Activated T-cell treated with anti-CD3 and anti-CD28 coated beads, Interleukin-2, amount 50 U/mL, for 4 hours (primary cell): ENCODE measurements around the gene AKNAD1. TPM values are rescaled to one million over a fixed set of nuclear protein-coding genes. Genes with fewer than 3 reads are reported as not detected.

Experiments
- ATAC-seq, 2 donors: fragments of 200-7000 bp; cut with Tn5 transposase; one replicate each; pipeline ENCODE4 v1.10.0; 2021
- DNase-seq: peaks from one replicate; pipeline ENCODE4 v3.0.0-alpha.2; 2020
- H3K27me3 Mint-ChIP-seq: one replicate; pipeline ENCODE4 v1.8.0; 2021; ENCODE audit warnings: low read depth, mixed read lengths
- H3K36me3 Mint-ChIP-seq: one replicate; pipeline ENCODE4 v1.8.0; 2022; ENCODE audit warnings: mixed read lengths; ENCODE audit not compliant: insufficient read depth
- H3K4me1 Mint-ChIP-seq: one replicate; pipeline ENCODE4 v1.8.0; 2021; ENCODE audit warnings: low read depth, mixed read lengths
- H3K4me3 Mint-ChIP-seq: one replicate; pipeline ENCODE4 v1.8.0; 2021; ENCODE audit warnings: mild to moderate bottlenecking, moderate library complexity, mixed read lengths
- H3K9me3 Mint-ChIP-seq: one replicate; pipeline ENCODE4 v1.8.0; 2021; ENCODE audit warnings: mixed read lengths
- total RNA-seq, 3 donors: library from RNA; stranded (reverse); gene quantifications; one replicate each; pipeline ENCODE4 v1.2.1, GENCODE V29; 2021

Gene AKNAD1
- total RNA-seq, 3 donors from 2014 or later, result not detected

DNA sequence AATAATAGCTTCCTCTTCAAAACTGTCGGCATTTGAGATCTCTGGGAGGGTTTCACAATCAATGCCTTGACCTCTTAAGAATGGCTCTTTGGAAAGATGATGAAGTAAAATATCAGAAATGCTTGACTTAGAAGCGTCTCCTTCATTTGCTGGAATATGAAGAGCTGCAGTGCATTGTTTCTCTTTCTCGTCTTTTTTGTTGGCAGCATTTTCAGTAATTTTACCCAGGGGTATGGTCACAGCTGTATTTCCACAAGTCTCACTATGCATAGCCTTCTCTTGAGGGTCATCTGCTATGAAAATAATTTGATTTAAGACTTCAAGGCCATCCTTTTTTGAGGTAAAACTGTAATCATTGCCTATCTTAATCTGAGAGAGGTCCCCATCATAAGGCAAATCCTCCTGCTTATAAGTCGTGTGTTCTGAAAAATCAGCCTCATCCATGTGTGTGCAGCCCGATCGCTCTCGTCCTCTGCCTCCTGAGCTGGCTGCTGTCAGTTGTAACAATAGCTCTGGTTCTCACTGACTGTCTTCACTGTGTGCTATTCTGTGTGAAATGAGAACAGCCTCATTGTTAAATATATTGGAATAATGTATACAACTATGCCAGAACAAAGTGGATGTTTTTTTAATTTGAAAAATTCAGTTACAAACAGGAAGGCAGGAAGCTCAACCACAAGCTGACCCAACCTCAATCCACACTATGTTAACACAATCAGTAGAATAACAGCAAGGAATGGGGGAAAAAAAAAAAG lies 4.5 kb downstream of the AKNAD1 start:
- DNase-seq, result no peak
- H3K36me3 Mint-ChIP-seq, result no peaks in the 10 kb centered on the region
- peaks cover 20% of the 10 kb centered on the region for H3K27me3 Mint-ChIP-seq
- peaks cover 7% of the 10 kb centered on the region for H3K4me1 Mint-ChIP-seq
- no peaks in the 10 kb centered on the region for H3K9me3 Mint-ChIP-seq
- ATAC-seq, result no peak
- H3K4me3 Mint-ChIP-seq, result no peak overlapping the region

DNA sequence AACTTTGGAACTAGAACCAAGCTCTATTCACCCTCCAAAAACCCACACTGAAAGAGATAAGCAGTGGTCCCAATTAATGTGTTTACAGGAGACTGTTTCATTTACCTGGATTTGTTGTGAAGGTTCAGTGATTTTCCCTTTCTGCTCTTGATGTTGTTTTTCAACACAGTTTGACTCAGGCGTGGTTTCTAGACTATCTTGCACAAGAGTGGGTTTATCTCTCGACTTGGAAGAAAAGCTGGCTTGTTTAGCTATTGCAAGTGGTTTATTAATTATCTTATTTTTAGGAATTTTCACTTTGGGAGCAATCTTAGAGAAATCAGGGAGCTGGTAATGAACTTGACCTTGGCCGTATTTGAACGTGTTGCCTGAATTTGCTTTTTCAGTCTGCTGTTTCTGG lies 5.3 kb downstream of the AKNAD1 start:
- no peaks in the 10 kb centered on the region for H3K36me3 Mint-ChIP-seq
- H3K4me3 Mint-ChIP-seq, result no peak overlapping the region
- peaks cover 19% of the 10 kb centered on the region for H3K27me3 Mint-ChIP-seq
- ATAC-seq, result no peak
- H3K4me1 Mint-ChIP-seq, result peaks cover 7% of the 10 kb centered on the region
- H3K9me3 Mint-ChIP-seq, result no peaks in the 10 kb centered on the region
- DNase-seq, result no peak

DNA sequence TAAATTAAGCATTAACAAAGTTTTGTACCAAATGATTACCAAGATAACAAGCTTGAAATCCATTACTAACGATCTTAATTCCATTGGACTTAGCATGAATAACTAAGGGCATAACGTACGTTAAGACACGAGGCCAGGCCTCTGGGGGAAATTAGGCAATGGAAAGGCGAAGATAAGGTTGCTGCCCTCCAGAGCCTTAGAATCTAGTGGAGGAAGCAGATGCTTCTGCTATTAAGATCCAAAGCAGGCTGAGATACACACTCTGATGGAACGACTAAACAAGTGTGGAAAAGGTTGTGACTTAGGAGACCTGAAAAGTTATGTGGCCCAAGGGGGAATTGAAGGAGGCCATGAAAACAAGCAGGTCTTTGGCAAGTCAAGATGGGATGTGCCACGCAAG lies 6.0 kb downstream of the AKNAD1 start:
- H3K36me3 Mint-ChIP-seq, result no peaks in the 10 kb centered on the region
- H3K4me3 Mint-ChIP-seq, result no peak overlapping the region
- peaks cover 15% of the 10 kb centered on the region for H3K27me3 Mint-ChIP-seq
- H3K9me3 Mint-ChIP-seq, result no peaks in the 10 kb centered on the region
- ATAC-seq (no peak), DNase-seq (no peak)
- H3K4me1 Mint-ChIP-seq, result peaks cover 7% of the 10 kb centered on the region

DNA sequence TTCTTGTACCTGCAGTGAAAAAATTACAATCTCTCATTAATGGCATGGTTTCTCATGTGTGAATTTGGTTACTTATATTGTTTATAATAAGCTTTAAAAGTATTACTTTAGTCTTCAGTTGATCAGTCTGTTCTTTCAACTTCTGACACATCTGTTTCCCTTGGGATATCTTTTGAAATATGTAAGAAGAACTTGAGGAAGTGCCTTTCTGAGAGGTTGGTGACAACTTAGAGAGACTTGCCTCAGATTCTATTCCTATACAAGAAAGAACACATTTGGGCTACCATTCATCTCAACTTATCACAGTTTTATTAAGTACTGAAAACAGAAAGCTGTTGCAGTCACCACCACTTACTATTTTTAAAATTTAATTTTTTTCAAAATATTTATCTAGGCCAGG lies 8.1 kb downstream of the AKNAD1 start:
- DNase-seq, result no peak
- no peak for ATAC-seq
- Mint-ChIP-seq H3K4me1 (peaks cover 7% of the 10 kb centered on the region), H3K9me3 (no peaks in the 10 kb centered on the region), H3K36me3 (no peaks in the 10 kb centered on the region), H3K27me3 (peaks cover 4% of the 10 kb centered on the region), H3K4me3 (no peak overlapping the region)

DNA sequence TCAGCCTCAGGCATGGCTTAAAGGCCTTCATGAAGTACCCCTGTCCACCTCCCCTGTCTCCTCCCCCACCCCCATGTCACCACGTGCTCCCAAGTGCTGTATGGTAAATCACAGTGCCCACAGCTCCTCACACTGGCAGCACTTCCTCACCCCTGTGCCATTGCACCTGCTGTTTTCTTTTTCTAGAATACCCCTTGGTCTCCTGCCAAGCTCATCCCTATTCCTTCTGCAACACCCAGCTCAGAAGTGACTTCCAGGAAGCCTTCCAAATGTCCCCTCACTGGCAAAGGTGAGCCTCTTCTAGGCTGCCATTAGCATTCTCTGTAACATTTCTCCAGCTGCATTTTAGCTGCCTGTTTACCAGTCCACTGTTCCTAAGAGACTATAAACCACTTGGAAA lies 9.4 kb downstream of the AKNAD1 start:
- H3K9me3 Mint-ChIP-seq, result no peaks in the 10 kb centered on the region
- H3K36me3 Mint-ChIP-seq, result no peaks in the 10 kb centered on the region
- H3K4me3 Mint-ChIP-seq, result no peak overlapping the region
- peaks cover 4% of the 10 kb centered on the region for H3K27me3 Mint-ChIP-seq
- ATAC-seq, result no peak
- no peak for DNase-seq
- peaks cover 4% of the 10 kb centered on the region for H3K4me1 Mint-ChIP-seq

DNA sequence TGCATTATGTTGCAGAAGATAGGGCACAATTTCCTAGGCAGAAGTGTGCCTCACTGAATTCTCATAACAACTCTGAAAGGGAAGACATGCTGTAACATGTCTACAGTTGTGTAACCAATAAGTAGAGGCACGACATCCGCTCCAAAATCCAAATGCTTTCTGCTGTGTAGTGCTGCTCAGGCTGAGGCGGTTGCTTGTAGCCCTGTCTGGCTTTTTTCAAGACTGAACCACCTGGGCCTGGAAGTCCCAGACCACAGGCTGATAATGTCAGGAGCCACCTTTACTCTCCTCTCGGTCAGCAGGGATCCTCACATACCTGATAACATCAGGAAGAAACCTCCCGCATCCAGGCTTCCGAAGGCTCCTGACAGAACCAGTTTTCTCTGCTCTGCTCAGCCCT lies 10.9 kb downstream of the AKNAD1 start:
- no peaks in the 10 kb centered on the region for H3K27me3 Mint-ChIP-seq
- ATAC-seq (no peak), DNase-seq (no peak)
- H3K36me3 Mint-ChIP-seq, result no peaks in the 10 kb centered on the region
- H3K9me3 Mint-ChIP-seq, result no peaks in the 10 kb centered on the region
- no peak overlapping the region for H3K4me3 Mint-ChIP-seq
- no peaks in the 10 kb centered on the region for H3K4me1 Mint-ChIP-seq

DNA sequence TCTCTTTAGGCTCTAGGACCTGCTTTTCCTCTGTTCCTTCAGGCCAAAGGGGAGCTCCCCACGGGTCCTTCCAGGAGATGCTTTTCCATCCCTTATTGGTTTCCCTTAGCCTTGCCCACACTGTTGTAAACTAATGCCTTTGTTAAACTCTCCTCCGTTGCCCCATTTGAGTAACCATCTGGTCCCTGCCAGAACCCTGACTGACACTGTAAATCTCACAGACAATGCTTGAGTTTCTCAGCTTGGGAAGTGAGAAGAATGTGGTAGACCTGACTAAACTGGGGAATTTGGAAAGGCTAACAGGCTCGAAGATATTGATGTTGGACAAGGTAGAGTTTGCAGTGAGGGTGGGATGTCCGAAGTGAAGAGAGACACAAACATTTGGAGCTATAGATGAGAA lies 11.4 kb downstream of the AKNAD1 start:
- Mint-ChIP-seq H3K4me3 (no peak overlapping the region), H3K4me1 (no peaks in the 10 kb centered on the region)

DNA sequence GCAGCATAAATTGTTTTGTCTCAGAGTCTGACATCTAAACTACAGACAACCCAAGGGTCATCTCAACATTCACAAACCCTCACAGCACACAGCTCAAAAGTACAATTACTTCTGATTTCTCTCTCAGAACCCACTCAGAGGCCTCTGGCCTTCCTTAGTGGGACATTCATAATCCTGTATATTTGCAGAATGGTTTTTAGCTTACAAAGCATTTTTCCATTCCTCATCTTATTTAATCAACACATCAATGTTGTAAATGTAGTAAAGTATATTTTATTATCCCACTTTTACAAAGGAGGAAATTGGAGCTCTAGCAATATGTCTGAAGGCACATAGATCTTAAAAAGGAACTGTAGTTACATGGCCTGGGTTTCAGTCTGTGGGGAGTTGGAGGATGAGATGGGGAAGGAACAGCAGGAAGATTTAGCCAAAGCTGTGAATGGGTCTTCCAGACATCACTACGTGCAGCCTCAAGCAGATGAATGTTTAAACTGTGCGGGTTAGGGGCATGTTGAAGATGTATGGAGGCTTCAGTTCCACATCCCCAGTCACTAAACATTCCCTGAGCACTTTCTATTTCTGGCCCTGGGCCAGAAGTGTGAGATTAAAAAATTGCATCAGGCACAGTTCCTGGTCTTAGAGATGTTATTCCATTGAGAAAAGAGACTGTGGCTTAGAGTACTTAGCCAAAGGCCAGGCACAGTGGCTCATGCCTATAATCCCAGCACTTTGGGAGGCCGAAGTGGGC lies 13.3 kb downstream of the AKNAD1 start:
- no peaks in the 10 kb centered on the region for H3K9me3 Mint-ChIP-seq

More for the DNA sequence above, 11.4 kb downstream of the AKNAD1 start:
- no peak for DNase-seq
- ATAC-seq, result no peak
- Mint-ChIP-seq H3K36me3 (no peaks in the 10 kb centered on the region), H3K9me3 (no peaks in the 10 kb centered on the region), H3K27me3 (no peaks in the 10 kb centered on the region)

DNA sequence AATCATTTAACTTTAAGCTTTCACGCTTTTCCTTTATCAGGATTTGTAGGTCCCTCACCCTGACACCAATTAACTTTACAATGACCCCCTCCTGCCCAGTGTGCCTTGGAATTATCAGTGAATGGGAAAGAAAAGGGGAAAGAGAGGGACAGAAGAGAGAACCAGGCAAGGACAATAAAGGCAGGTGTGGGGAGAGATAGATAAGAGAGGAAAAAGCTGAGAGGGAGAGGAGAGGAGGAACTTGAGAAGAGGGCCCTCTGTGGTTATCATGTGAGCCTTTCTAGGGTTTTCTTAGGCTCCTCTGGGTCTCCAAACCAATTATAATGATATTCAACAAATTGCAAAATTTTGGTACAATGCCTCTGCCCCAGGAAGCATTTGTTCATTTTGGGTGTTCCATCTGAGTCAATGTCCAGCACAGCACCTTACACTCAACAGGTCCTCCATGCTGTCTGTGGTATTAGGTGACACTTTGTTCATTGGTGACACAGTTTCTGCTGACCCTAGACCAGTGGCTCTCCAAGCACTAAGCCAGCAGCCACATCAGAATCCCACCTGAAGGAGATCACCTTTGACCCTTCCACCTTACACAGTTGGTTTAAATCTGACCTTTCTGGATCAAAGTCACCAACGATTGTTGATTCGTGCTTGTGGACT lies 14.2 kb downstream of the AKNAD1 start:
- ATAC-seq (no peak), DNase-seq (no peak)
- Mint-ChIP-seq H3K9me3 (peaks cover 4% of the 10 kb centered on the region), H3K27me3 (no peaks in the 10 kb centered on the region), H3K4me3 (no peak overlapping the region), H3K36me3 (no peaks in the 10 kb centered on the region), H3K4me1 (no peaks in the 10 kb centered on the region)

More for the DNA sequence above, 13.3 kb downstream of the AKNAD1 start:
- Mint-ChIP-seq H3K4me3 (no peak overlapping the region), H3K4me1 (no peaks in the 10 kb centered on the region), H3K27me3 (no peaks in the 10 kb centered on the region), H3K36me3 (no peaks in the 10 kb centered on the region)
- DNase-seq (no peak), ATAC-seq (no peak)

DNA sequence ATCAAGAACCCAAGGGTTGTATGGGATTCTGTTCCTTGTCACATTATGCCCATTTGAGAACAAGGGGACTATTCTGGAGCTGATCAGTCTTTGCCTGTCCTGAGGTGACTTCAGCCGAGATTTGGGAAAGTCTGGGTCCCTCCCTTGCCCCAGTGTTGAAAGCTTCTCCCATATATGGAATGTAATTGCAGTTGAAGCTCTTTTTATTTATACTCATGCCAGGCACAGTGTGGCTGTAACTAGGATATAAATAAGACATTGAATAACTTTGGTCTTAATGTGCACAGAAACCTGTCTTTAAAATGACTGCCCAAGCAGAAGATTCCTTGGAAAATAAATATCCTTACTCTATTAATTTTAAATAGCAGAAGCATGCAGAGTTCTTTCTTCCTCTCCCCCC lies 15.2 kb downstream of the AKNAD1 start:
- DNase-seq, result no peak
- Mint-ChIP-seq H3K27me3 (peaks cover 2% of the 10 kb centered on the region), H3K4me1 (no peaks in the 10 kb centered on the region)

DNA sequence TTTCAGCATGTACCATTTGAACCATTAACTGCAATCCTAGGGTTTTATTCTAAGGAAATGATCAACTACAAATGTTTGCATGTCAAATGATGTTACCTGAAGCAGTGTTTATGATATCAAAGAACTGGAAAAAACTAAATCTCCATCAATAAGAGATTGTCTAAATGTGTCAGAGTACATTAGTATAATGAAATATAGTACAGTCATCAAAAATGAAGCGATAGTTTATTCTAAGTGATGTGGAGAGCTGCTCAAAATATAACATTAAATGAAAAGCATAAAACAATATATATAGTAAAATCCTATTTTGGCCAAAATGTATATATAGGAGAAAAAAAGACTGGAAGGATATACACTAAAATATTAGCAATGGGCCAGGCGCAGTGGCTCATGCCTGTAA lies 24.0 kb downstream of the AKNAD1 start:
- DNase-seq (no peak), ATAC-seq (no peak)
- Mint-ChIP-seq H3K27me3 (peaks cover 2% of the 10 kb centered on the region), H3K4me3 (no peak overlapping the region), H3K4me1 (peaks cover 2% of the 10 kb centered on the region), H3K36me3 (no peaks in the 10 kb centered on the region), H3K9me3 (no peaks in the 10 kb centered on the region)

More for the DNA sequence above, 15.2 kb downstream of the AKNAD1 start:
- Mint-ChIP-seq H3K36me3 (no peaks in the 10 kb centered on the region), H3K9me3 (peaks cover 4% of the 10 kb centered on the region), H3K4me3 (no peak overlapping the region)
- no peak for ATAC-seq

DNA sequence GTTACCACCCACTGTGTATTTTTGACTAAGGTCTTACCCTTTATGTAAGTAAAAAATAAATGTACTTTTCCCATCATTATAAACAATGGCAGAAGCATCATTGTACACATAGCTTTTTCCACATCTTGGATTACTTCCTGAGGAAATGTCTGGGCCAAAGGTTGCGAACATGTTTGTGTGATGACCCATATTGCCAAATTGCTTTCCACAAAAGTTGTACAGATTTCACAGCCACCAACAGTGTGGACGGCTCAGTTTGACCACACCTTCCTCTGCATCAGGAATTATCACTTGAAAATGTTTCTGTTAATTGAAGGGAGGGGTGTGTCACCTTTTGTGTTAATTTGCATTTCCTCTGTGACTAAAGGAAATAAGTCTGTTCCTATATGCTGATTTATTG lies 25.7 kb downstream of the AKNAD1 start:
- ATAC-seq (no peak), DNase-seq (no peak)
- Mint-ChIP-seq H3K9me3 (no peaks in the 10 kb centered on the region), H3K36me3 (no peaks in the 10 kb centered on the region), H3K4me1 (peaks cover 2% of the 10 kb centered on the region), H3K27me3 (no peaks in the 10 kb centered on the region), H3K4me3 (no peak overlapping the region)

DNA sequence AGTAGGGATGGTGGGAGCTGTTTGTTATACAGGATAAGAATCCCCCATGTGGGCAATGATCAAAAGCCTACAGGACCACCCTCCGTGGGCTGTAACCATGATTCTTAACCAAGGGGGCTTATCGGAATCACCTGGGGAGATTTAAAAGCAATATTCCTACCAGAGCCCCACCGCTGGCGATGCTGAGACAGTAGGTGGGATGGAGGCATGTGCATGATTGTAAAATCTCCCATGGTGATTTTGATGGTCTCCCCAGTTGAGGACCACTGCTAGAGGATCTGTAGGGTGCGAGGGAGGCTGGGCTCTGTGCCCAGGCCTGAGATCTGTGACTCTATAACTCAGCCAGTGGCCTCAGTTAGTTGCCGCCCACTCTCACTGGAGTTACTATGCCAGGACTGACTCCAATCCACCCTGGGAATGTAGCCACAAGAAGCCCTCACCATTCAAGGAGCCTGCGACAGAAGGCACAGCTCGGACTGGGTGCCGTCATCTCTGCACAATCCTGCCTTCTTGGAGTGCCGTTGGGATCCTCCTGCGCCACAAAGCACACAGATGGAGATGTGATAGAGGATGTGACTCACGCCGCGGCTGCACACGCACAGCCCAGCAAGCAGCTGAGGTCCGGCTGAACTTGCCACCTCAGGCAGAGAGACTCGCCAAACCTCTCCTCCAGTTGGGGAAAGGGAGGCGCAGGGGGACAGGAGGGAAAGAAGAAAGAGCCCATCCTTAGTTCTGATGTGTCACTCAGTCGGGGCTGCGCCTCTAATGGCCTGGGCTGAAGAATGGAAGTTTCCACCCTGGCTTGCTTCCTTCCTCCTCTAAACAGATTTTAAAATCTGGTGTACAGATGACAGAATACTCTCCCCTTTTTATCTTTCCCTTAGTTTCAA lies 26.5 kb downstream of the AKNAD1 start:
- no peak for ATAC-seq
- DNase-seq, result no peak
- Mint-ChIP-seq H3K9me3 (no peaks in the 10 kb centered on the region), H3K27me3 (no peaks in the 10 kb centered on the region), H3K4me3 (no peak overlapping the region), H3K36me3 (no peaks in the 10 kb centered on the region), H3K4me1 (peaks cover 2% of the 10 kb centered on the region)

DNA sequence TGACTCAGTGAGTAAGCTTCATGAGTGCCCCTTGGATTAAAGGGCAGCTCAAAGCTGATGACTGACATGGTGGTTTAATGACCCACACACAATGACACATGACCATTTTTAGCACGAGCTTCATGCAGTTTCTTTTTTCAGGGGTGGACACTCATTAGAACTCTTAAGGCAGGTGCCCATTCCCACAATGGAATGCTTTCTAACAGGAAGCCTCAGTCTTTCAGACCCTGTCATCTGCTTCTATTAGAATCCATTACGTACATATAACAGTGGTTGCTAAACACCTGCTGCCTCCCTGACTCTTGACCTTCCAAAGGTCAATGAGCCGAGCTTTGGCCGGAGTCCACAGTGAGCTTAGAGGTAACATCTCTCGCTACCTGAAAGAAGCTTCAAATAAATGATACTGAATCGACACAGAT lies 27.4 kb downstream of the AKNAD1 start:
- DNase-seq (no peak), ATAC-seq (no peak)
- H3K9me3 Mint-ChIP-seq, result no peaks in the 10 kb centered on the region
- H3K27me3 Mint-ChIP-seq, result no peaks in the 10 kb centered on the region
- H3K4me1 Mint-ChIP-seq, result peaks cover 2% of the 10 kb centered on the region
- no peak overlapping the region for H3K4me3 Mint-ChIP-seq
- no peaks in the 10 kb centered on the region for H3K36me3 Mint-ChIP-seq
